Panc1 (cell line): ENCODE measurements around the gene PPCDC. TPM values are rescaled to one million over a fixed set of nuclear protein-coding genes. Genes with fewer than 3 reads are reported as not detected.

Experiments
- ATAC-seq: fragments of 200-7000 bp; cut with Tn5 transposase; 2 replicates; pipeline ENCODE4 v1.9.1; 2020; ENCODE audit warnings: mild to moderate bottlenecking, moderate library complexity
- BruUV-seq: library from RNA; stranded (reverse); fragments of 400-500 nt; replicated peaks from 2 replicates; lab custom pipeline; 2021; lab: Mats Ljungman, UMichigan
- CTCF ChIA-PET: fragments of 300-600 bp; sonication (Branson Sonifier 250); formaldehyde crosslinking; loops from one replicate; lab custom pipeline; 2022; ENCODE audit warnings: antibody characterized with exemption; lab: Charles Lee
- POLR2A ChIA-PET: fragments of 300-600 bp; sonication (Branson Sonifier 250); formaldehyde crosslinking; loops from one replicate; lab custom pipeline; 2022; ENCODE audit warnings: antibody characterized with exemption; lab: Charles Lee
- DNase-seq: peaks from one replicate; pipeline ENCODE4 v3.0.0-alpha.2; 2010; ENCODE audit warnings: low read depth, low spot score
- H3K27ac ChIP-seq: 2 replicates; pipeline ENCODE4 v1.5.1; 2011; ENCODE audit warnings: mild to moderate bottlenecking, low read length, inconsistent platforms
- H3K27me3 ChIP-seq: fragments of 200-500 bp; sonication (Bioruptor generic); 2 replicates; pipeline ENCODE4 v1.6.0; 2014; ENCODE audit warnings: low read length, inconsistent platforms; ENCODE audit not compliant: control insufficient read depth, insufficient read depth
- H3K36me3 ChIP-seq: fragments of 200-500 bp; sonication (Bioruptor generic); 2 replicates; pipeline ENCODE4 v1.5.1; 2014; ENCODE audit warnings: inconsistent platforms, mild to moderate bottlenecking, low read length, moderate library complexity; ENCODE audit not compliant: control insufficient read depth, insufficient read depth
- H3K4me1 ChIP-seq: 2 replicates; pipeline ENCODE4 v1.5.1; 2011; ENCODE audit warnings: inconsistent platforms, mild to moderate bottlenecking, low read length, moderate library complexity; ENCODE audit not compliant: control insufficient read depth, insufficient read depth
- H3K4me3 ChIP-seq, 2 experiments: 2 replicates each; pipeline ENCODE4 v1.5.1; 2011 to 2012; ENCODE audit warnings: low read depth in 2 of 2, low read length in 2 of 2, mild to moderate bottlenecking in 2 of 2, inconsistent platforms in 1 of 2, moderate library complexity in 1 of 2
- H3K9me3 ChIP-seq: fragments of 200-500 bp; sonication (Bioruptor generic); 2 replicates; pipeline ENCODE4 v1.5.1; 2014; ENCODE audit warnings: low read depth, mild to moderate bottlenecking, inconsistent platforms, low read length, moderate library complexity; ENCODE audit not compliant: control insufficient read depth, insufficient read depth
- CTCF ChIP-seq: fragments of 450-650 bp; IDR thresholded peaks from 2 replicates; pipeline ENCODE4 v1.5.1; 2017; ENCODE audit warnings: mild to moderate bottlenecking
- POLR2AphosphoS5 ChIP-seq: IDR thresholded peaks from 2 replicates; pipeline ENCODE4 v1.6.1; 2012; ENCODE audit warnings: mild to moderate bottlenecking, low read depth, low read length, moderate library complexity
- REST ChIP-seq, 2 experiments: IDR thresholded peaks; 2 replicates each; pipeline ENCODE4 v1.6.1; 2011 to 2012; ENCODE audit warnings: low read depth in 2 of 2, control low read depth in 1 of 2, low read length in 1 of 2, mild to moderate bottlenecking in 1 of 2, moderate library complexity in 1 of 2; ENCODE audit not compliant: insufficient read depth in 1 of 2
- SIN3A ChIP-seq: IDR thresholded peaks from 2 replicates; pipeline ENCODE4 v1.6.1; 2012; ENCODE audit warnings: low read depth, mild to moderate bottlenecking, low read length, moderate library complexity, borderline replicate concordance; ENCODE audit not compliant: insufficient read depth
- TCF7L2 ChIP-seq: IDR thresholded peaks from 2 replicates; pipeline ENCODE4 v1.6.1; 2011; ENCODE audit warnings: mild to moderate bottlenecking, low read depth, low read length, inconsistent platforms
- in situ Hi-C: cut with HindIII; loops from 2 replicates; pipeline ENCODE4 v1.10.0; 2016; ENCODE audit warnings: low sequenced_read_pairs, low pct_unique_long_range_greater_than_20kb
- intact Hi-C: fragments of 100-400 bp; cut with micrococcal nuclease; formaldehyde crosslinking; loops from one replicate; pipeline ENCODE4 v1.10.0; 2022; ENCODE audit not compliant: unreplicated experiment
- total RNA-seq: library from RNA; stranded (reverse); gene quantifications from one replicate; pipeline ENCODE4 v1.2.1, GENCODE V29; 2021; ENCODE audit not compliant: unreplicated experiment

The PPCDC gene
- total RNA-seq, 1 experiment from 2014 or later, result 26.1 TPM

GRCh38 chr15:75063338-75063737 lies 39.9 kb downstream of the PPCDC start:
- H3K27me3 ChIP-seq, result no peaks in the 10 kb centered on the region
- ATAC-seq (no peak), DNase-seq (no peak)
- intact Hi-C loops (no loop called here), in situ Hi-C loops (no loop called here)
- no peak overlapping the region for H3K4me3 ChIP-seq
- ChIA-PET POLR2A (no interaction called here), CTCF (no interaction called here)
- no peak overlapping the region for H3K27ac ChIP-seq
- H3K36me3 ChIP-seq, result no peaks in the 10 kb centered on the region
- BruUV-seq, result no TSS peak
- no peaks in the 10 kb centered on the region for H3K9me3 ChIP-seq
- TF ChIP-seq CTCF (no peak), REST (IDR thresholded peaks at IDR 0.05; ENCODE audit: insufficient read depth in 1 of 2, low read depth in 2 of 2, low read length in 1 of 2) (no peak), TCF7L2 (no peak), SIN3A (no peak), POLR2AphosphoS5 (no peak)
- H3K4me1 ChIP-seq, result no peaks in the 10 kb centered on the region; the same call in 1 of the 2 replicates

- Histone ChIP-seq H3K27me3 (no peaks in the 10 kb centered on the region), H3K36me3 (no peaks in the 10 kb centered on the region), H3K4me1 (no peaks in the 10 kb centered on the region; the same call in 1 of the 2 replicates), H3K4me3 (no peak overlapping the region), H3K27ac (no peak overlapping the region), H3K9me3 (no peaks in the 10 kb centered on the region)
- TSS peak; percentile 48 for BruUV-seq
- no peak for ATAC-seq
- DNase-seq, result no peak
- CTCF ChIA-PET, result no interaction called here
- TF ChIP-seq POLR2AphosphoS5, result no peak
- no peak for TF ChIP-seq TCF7L2
- no peak for TF ChIP-seq SIN3A
- in situ Hi-C loops, result no loop called here
- POLR2A ChIA-PET, result no interaction called here
- intact Hi-C loops, result no loop called here
Observed at GRCh38 chr15:75063889-75064288, 40.5 kb downstream of the PPCDC start.

GRCh38 chr15:75064846-75065245 lies 41.5 kb downstream of the PPCDC start:
- ChIA-PET CTCF (no interaction called here), POLR2A (no interaction called here)
- Histone ChIP-seq H3K36me3 (no peaks in the 10 kb centered on the region), H3K9me3 (no peaks in the 10 kb centered on the region), H3K4me1 (no peaks in the 10 kb centered on the region; the same call in 1 of the 2 replicates), H3K4me3 (no peak overlapping the region), H3K27me3 (no peaks in the 10 kb centered on the region), H3K27ac (no peak overlapping the region)
- TF ChIP-seq CTCF, result no peak
- no peak for TF ChIP-seq SIN3A
- no peak for TF ChIP-seq POLR2AphosphoS5
- TF ChIP-seq TCF7L2, result no peak
- intact Hi-C loops (no loop called here), in situ Hi-C loops (no loop called here)
- no peak for DNase-seq
- no peak for ATAC-seq
- no TSS peak for BruUV-seq
